ENCODE results near the gene TGFA.

Gene TGFA

GRCh38 chr2:70537840-70538239 lies 15.8 kb downstream of the TGFA start:
- no peaks in the 10 kb centered on the region for H3K4me1 ChIP-seq
- H3K4me3 ChIP-seq: no peak overlapping the region
- TF ChIP-seq Cebpa-rat (IDR thresholded peaks at IDR 0.05): no peak
- H3K4me2 ChIP-seq: no peak overlapping the region
- peaks cover 26% of the 10 kb centered on the region for H3K9me3 ChIP-seq
- H4K20me1 ChIP-seq: no peaks in the 10 kb centered on the region
- H3K36me3 ChIP-seq: no peaks in the 10 kb centered on the region
- no peak overlapping the region for H3K27ac ChIP-seq
- no peak overlapping the region for H3K9ac ChIP-seq
- H3K27me3 ChIP-seq: no peaks in the 10 kb centered on the region

GRCh38 chr2:70536517-70537055 lies 17.0 kb downstream of the TGFA start:
- no peak overlapping the region for H3K4me2 ChIP-seq
- no peaks in the 10 kb centered on the region for H3K27me3 ChIP-seq
- no peaks in the 10 kb centered on the region for H3K36me3 ChIP-seq
- H3K27ac ChIP-seq: no peak overlapping the region
- TF ChIP-seq Cebpa-rat (IDR thresholded peaks at IDR 0.05): no peak
- no peaks in the 10 kb centered on the region for H3K4me1 ChIP-seq
- H3K9ac ChIP-seq: no peak overlapping the region
- H3K9me3 ChIP-seq: peaks cover 26% of the 10 kb centered on the region
- no peak overlapping the region for H3K4me3 ChIP-seq
- no peaks in the 10 kb centered on the region for H4K20me1 ChIP-seq

DNA sequence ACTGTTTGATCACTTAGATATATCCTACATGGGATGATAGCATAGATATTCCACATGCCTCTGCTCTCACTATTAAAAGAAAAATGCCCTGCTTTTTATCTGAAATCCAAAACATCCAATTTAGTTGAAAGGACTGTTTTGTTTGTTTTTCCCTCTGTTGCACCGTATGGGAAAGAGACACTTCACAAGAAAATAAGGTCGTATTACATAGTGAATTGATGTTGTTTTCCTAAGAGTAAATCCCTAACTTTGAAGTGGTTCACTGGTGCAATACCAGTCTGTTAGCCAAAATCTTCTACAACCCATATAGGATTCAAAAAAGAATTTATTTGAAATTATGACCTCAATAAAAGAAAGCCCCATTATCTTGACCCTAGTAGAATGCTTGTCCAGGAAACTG lies 18.1 kb downstream of the TGFA start:
- H3K27ac ChIP-seq: no peak overlapping the region
- H3K4me3 ChIP-seq: no peak overlapping the region
- no peak for TF ChIP-seq Cebpa-rat (IDR thresholded peaks at IDR 0.05)
- no peaks in the 10 kb centered on the region for H3K4me1 ChIP-seq
- no peak overlapping the region for H3K4me2 ChIP-seq
- peaks cover 26% of the 10 kb centered on the region for H3K9me3 ChIP-seq
- H3K36me3 ChIP-seq: no peaks in the 10 kb centered on the region
- no peak overlapping the region for H3K9ac ChIP-seq
- H4K20me1 ChIP-seq: no peaks in the 10 kb centered on the region
- H3K27me3 ChIP-seq: no peaks in the 10 kb centered on the region

GRCh38 chr2:70534183-70534836 lies 19.3 kb downstream of the TGFA start:
- TF ChIP-seq Cebpa-rat (IDR thresholded peaks at IDR 0.05): no peak
- H3K36me3 ChIP-seq: no peaks in the 10 kb centered on the region
- H3K9ac ChIP-seq: no peak overlapping the region
- H4K20me1 ChIP-seq: no peaks in the 10 kb centered on the region
- no peak overlapping the region for H3K27ac ChIP-seq
- H3K4me3 ChIP-seq: no peak overlapping the region
- no peaks in the 10 kb centered on the region for H3K27me3 ChIP-seq
- H3K9me3 ChIP-seq: peaks cover 26% of the 10 kb centered on the region
- no peaks in the 10 kb centered on the region for H3K4me1 ChIP-seq
- H3K4me2 ChIP-seq: no peak overlapping the region

GRCh38 chr2:70532244-70532935 lies 21.2 kb downstream of the TGFA start:
- H3K4me3 ChIP-seq: no peak overlapping the region
- no peaks in the 10 kb centered on the region for H3K27me3 ChIP-seq
- H3K4me2 ChIP-seq: no peak overlapping the region
- H4K20me1 ChIP-seq: no peaks in the 10 kb centered on the region
- no peak overlapping the region for H3K9ac ChIP-seq
- H3K27ac ChIP-seq: no peak overlapping the region
- TF ChIP-seq Cebpa-rat (IDR thresholded peaks at IDR 0.05): no peak
- H3K36me3 ChIP-seq: no peaks in the 10 kb centered on the region
- H3K4me1 ChIP-seq: 0 out of 2 replicates have a peak, but pooled peaks cover 4% of the 10 kb centered on the region
- H3K9me3 ChIP-seq: peaks cover 13% of the 10 kb centered on the region

- Histone ChIP-seq H3K4me3 (no peak overlapping the region), H3K27ac (no peak overlapping the region), H3K4me1 (0 out of 2 replicates have a peak, but pooled peaks cover 4% of the 10 kb centered on the region), H3K27me3 (no peaks in the 10 kb centered on the region), H3K4me2 (no peak overlapping the region), H3K9ac (no peak overlapping the region), H4K20me1 (no peaks in the 10 kb centered on the region), H3K36me3 (no peaks in the 10 kb centered on the region), H3K9me3 (peaks cover 5% of the 10 kb centered on the region)
- no peak for TF ChIP-seq Cebpa-rat (IDR thresholded peaks at IDR 0.05)
Observed at GRCh38 chr2:70531419-70532086, 22.1 kb downstream of the TGFA start.

DNA sequence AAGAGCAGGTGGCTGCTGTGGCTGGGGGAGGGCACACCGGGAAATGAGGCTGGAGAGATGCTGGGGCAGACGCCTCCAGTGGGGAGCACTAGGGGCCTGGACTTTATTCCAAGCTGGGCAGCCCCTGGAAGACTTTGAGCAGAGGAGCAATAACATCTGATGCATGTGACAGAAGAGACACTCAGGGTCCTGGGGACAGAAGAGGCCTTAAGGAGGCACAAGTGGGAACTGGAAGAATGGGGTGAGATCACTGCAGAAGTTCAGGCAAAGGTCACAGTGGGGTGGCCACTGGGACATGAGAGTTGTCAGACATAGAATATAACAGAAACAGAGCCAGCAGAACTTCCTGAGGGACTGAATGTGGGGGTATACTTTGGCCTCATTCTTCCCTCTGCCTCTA lies 24.0 kb downstream of the TGFA start:
- Histone ChIP-seq H3K27me3 (no peaks in the 10 kb centered on the region), H4K20me1 (no peaks in the 10 kb centered on the region), H3K27ac (no peak overlapping the region), H3K4me3 (no peak overlapping the region), H3K9me3 (no peaks in the 10 kb centered on the region), H3K4me1 (peaks cover 5% of the 10 kb centered on the region), H3K4me2 (no peak overlapping the region), H3K36me3 (no peaks in the 10 kb centered on the region), H3K9ac (no peak overlapping the region)
- TF ChIP-seq Cebpa-rat (IDR thresholded peaks at IDR 0.05): no peak

DNA sequence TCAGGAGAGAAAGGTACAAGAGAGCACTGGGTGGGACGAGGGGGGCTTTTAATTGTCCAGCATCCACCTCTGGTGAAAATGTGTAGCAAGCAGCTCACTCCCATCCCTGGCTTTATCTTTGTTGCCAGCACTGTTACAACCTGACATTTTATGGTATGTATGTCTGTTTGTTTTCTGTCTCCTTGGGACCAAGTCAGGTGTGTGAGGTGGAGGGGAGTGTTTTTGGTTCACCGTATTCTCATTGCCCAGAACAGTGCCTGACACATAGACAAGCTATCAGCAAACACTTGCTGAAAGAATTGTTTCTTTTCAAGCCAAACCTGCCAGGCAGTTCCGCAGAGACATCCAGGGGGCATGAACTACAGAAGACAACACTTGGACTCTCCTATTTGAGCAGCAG lies 24.7 kb downstream of the TGFA start:
- no peak overlapping the region for H3K4me2 ChIP-seq
- H3K36me3 ChIP-seq: no peaks in the 10 kb centered on the region
- no peaks in the 10 kb centered on the region for H4K20me1 ChIP-seq
- peaks cover 12% of the 10 kb centered on the region for H3K4me1 ChIP-seq
- H3K27ac ChIP-seq: no peak overlapping the region
- H3K27me3 ChIP-seq: no peaks in the 10 kb centered on the region
- no peak for TF ChIP-seq Cebpa-rat (IDR thresholded peaks at IDR 0.05)
- H3K9ac ChIP-seq: no peak overlapping the region
- H3K4me3 ChIP-seq: no peak overlapping the region
- H3K9me3 ChIP-seq: no peaks in the 10 kb centered on the region

DNA sequence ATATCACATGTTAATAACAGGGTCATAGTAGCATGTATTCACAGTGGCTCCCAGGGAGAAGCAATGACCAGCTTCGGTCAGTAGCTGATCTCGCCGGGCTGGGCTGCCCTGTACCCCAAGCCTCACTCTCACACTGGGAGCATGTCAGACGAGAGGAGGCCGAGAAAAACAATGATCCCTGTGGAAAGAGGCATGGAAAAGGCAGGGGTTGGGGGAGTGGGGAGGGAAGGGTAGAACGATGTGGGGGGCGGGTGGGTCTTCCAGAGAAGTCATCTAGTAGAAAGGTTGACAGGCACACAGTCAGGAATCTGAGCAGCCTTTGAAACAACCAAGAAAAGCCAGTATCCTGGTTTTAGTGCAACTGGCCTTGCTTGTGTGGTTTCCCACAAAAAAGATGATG lies 25.4 kb downstream of the TGFA start:
- Histone ChIP-seq H3K4me2 (no peak overlapping the region), H3K4me1 (peaks cover 19% of the 10 kb centered on the region), H3K9ac (no peak overlapping the region), H3K4me3 (no peak overlapping the region), H3K27me3 (no peaks in the 10 kb centered on the region), H3K9me3 (no peaks in the 10 kb centered on the region), H3K27ac (no peak overlapping the region), H4K20me1 (no peaks in the 10 kb centered on the region), H3K36me3 (no peaks in the 10 kb centered on the region)
- no peak for TF ChIP-seq Cebpa-rat (IDR thresholded peaks at IDR 0.05)

Data from BLaER1 (cell line).